GM10266 (cell line): ENCODE measurements around the gene GPX8.

ENCODE experiments used
- DNase-seq: peaks from one replicate; pipeline ENCODE4 v3.0.0; 2012; ENCODE audit errors: extremely low spot score
- CTCF ChIP-seq: IDR thresholded peaks from 2 replicates; pipeline ENCODE4 v1.5.1; 2012; ENCODE audit warnings: mild to moderate bottlenecking, low read depth; ENCODE audit not compliant: control insufficient read depth, insufficient read depth; ENCODE audit errors: missing control alignments

GPX8 gene

GRCh38 chr5:55188656-55189540 is 28.9 kb downstream of the GPX8 start:
- no peak for DNase-seq
- no peak for TF ChIP-seq CTCF

- DNase-seq = no peak
- no peak for TF ChIP-seq CTCF
Observed at GRCh38 chr5:55191165-55191564, 31.2 kb downstream of the GPX8 start.

GRCh38 chr5:55205001-55205400 is 45.0 kb downstream of the GPX8 start:
- DNase-seq = no peak

GRCh38 chr5:55211184-55211874 is 51.4 kb downstream of the GPX8 start:
- no peak for DNase-seq
- TF ChIP-seq CTCF = no peak

More at GRCh38 chr5:55205001-55205400, 45.0 kb downstream of the GPX8 start:
- no peak for TF ChIP-seq CTCF
